CD4-positive, CD25-positive, alpha-beta regulatory T cell (primary cell): ENCODE measurements around the gene FARSB. TPM values are rescaled to one million over a fixed set of nuclear protein-coding genes. Genes with fewer than 3 reads are reported as not detected.
A peak's percentile ranks its signal among the peaks of the same experiment; 100 is the strongest.
"Not testable (repeated sequence)": the region's sequence is repeated elsewhere in the genome, so short reads cannot be mapped to it uniquely, and the experiment has no call there.

Experiments
- ATAC-seq, 2 donors: fragments of 150-1000 bp; cut with Tn5 transposase; one replicate each; pipeline ENCODE4 v1.10.0; 2021; ENCODE audit warnings: low read depth in 2 of 2, moderate number of reproducible peaks in 2 of 2, moderate library complexity in 1 of 2
- DNase-seq, 3 donors: peaks; one replicate each; pipeline versions ENCODE4 v3.0.0 to v3.0.0-alpha.2; 2012 to 2022; ENCODE audit warnings: mixed read lengths in 1 of 3
- H3K27ac ChIP-seq: one replicate; pipeline ENCODE4 v1.7.0; 2013; ENCODE audit warnings: mild to moderate bottlenecking, low read length; ENCODE audit not compliant: insufficient read depth, poor library complexity, severe bottlenecking
- H3K27me3 ChIP-seq: one replicate; pipeline ENCODE4 v1.7.0; 2013; ENCODE audit warnings: low read length; ENCODE audit not compliant: control insufficient read depth, insufficient read depth
- H3K36me3 ChIP-seq: one replicate; pipeline ENCODE4 v1.7.0; 2013; ENCODE audit warnings: mild to moderate bottlenecking, low read length, moderate library complexity; ENCODE audit not compliant: control insufficient read depth, insufficient read depth
- H3K4me1 ChIP-seq: 2 replicates; pipeline ENCODE4 v1.7.0; 2013; ENCODE audit warnings: mild to moderate bottlenecking, low read length; ENCODE audit not compliant: insufficient read depth, control insufficient read depth, poor library complexity, severe bottlenecking
- H3K4me3 ChIP-seq: one replicate; pipeline ENCODE4 v1.7.0; 2013; ENCODE audit warnings: low read depth, mild to moderate bottlenecking, low read length, moderate library complexity
- H3K9me3 ChIP-seq, 2 experiments: 1 replicate in 1 of 2; 2 replicates in 1 of 2; pipeline ENCODE4 v1.7.0; 2013; ENCODE audit warnings: low read length in 2 of 2, mild to moderate bottlenecking in 1 of 2, moderate library complexity in 1 of 2; ENCODE audit not compliant: control insufficient read depth in 2 of 2
- H3K27ac Mint-ChIP-seq, 3 donors: one replicate each; pipeline ENCODE4 v1.8.0; 2020 to 2022; ENCODE audit warnings: mild to moderate bottlenecking in 3 of 3, mixed read lengths in 3 of 3, moderate library complexity in 2 of 3
- H3K27me3 Mint-ChIP-seq: one replicate; pipeline ENCODE4 v1.8.0; 2022; ENCODE audit warnings: mild to moderate bottlenecking, mixed read lengths
- H3K36me3 Mint-ChIP-seq: one replicate; pipeline ENCODE4 v1.8.0; 2020; ENCODE audit warnings: mixed read lengths
- H3K4me1 Mint-ChIP-seq, 4 donors: one replicate each; pipeline ENCODE4 v1.8.0; 2020 to 2022; ENCODE audit warnings: mixed read lengths in 4 of 4, mild to moderate bottlenecking in 1 of 4
- H3K4me3 Mint-ChIP-seq, 4 donors: one replicate each; pipeline ENCODE4 v1.8.0; 2020 to 2022; ENCODE audit warnings: mild to moderate bottlenecking in 4 of 4, mixed read lengths in 4 of 4, moderate library complexity in 3 of 4
- H3K9me3 Mint-ChIP-seq, 7 donors: one replicate each; pipeline ENCODE4 v1.8.0; 2020 to 2022; ENCODE audit warnings: mixed read lengths in 7 of 7, mild to moderate bottlenecking in 3 of 7, moderate library complexity in 2 of 7
- polyA plus RNA-seq, 4 donors: library from polyadenylated mRNA; unstranded; fragments of 300-500 nt; fragmentation: Illumina TruSeq; gene quantifications; one replicate each; pipeline ENCODE4 v1.2.3, GENCODE V29; 2021
- total RNA-seq: library from RNA; stranded (reverse); gene quantifications from one replicate; pipeline ENCODE4 v1.2.3, GENCODE V29; 2022

The FARSB gene
- total RNA-seq (10.8 TPM), polyA plus RNA-seq (10 to 100 TPM; 22.3 to 26.2 (median 25.5) TPM)

DNA sequence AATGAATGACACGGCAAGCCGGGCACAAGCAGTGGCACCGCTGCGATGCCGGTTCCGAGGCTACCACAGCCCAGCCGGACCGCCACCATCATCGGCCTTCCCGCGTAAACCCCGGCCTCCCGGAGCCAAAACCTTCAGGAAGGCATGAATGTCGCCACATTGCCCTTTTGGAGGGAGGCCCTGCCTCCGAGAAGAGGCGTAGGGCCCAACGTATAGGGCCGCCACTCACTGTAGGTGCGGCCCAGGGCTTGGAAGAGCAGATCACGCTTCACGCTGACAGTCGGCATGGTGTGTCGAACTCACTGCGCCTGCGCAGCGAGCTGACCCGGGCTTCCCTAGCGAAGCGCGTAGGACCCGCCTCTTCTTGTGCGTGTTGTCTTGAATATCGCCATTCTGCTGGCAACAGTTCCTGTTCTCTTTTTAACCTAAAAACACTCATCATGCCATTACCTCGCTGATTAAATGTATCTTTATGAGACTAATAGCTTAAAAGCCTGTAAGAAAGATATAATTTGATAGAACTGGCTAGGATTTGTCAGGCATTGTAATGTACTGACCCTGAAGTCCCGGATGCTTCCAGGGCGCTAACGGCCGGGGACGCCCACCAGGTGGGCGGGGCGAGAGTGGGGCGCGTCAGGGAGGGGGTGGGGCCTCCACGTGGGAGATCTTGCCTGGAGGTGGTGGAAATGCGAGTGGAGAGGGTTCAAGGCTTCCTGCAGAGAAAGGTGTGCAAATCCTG, at the start of gene FARSB:
FARSB (minus strand) TSS at position 306 of the 739 bp plus-strand sequence; CDS start at position 287, 19 bp downstream.
- Histone ChIP-seq H3K4me3 (peak within 1 kb of the TSS; percentile 95), H3K9me3 (no peaks in the 10 kb centered on the region), H3K4me1 (peaks cover 43% of the 10 kb centered on the region), H3K27ac (peak within 1 kb of the TSS; percentile 98), H3K27me3 (no peaks in the 10 kb centered on the region), H3K36me3 (no peaks in the 10 kb centered on the region)
- peak; percentile 91 for ATAC-seq
- DNase-seq: peak; percentile 93 to 97 (median 97)
- H3K9me3 Mint-ChIP-seq: no peaks in the 10 kb centered on the region
- peaks cover 5% of the 10 kb centered on the region for H3K36me3 Mint-ChIP-seq
- H3K4me1 Mint-ChIP-seq: peaks cover 20 to 54% (median 38%) of the 10 kb centered on the region in 4 donors
- peak within 1 kb of the TSS; percentile 98 to 99 (median 99) for H3K4me3 Mint-ChIP-seq
- peak within 1 kb of the TSS; percentile 98 to 100 (median 99) for H3K27ac Mint-ChIP-seq
- H3K27me3 Mint-ChIP-seq: no peaks in the 10 kb centered on the region

DNA sequence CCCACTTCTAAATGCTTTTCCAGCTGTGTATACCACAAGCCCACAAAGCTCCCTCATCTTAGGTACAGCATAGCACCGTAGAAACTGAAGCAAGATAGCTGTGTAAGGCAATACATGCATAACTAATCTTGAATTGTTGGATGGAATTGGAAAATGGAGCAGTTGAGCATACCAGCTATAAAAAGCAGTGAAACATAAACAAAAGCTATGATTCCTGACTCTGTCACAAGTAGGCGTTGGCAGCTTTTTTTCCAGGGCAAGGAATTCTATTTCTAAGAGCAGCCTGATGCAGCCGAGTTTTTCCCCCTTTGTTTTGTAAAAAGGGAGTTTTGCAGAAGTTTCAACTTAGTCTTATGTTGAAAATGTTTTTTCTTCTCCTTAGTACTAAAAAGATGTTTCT, 48.0 kb upstream of the FARSB start:
- no peaks in the 10 kb centered on the region for H3K9me3 ChIP-seq
- H3K27me3 ChIP-seq: peaks cover 20% of the 10 kb centered on the region
- Mint-ChIP-seq H3K27ac (no peak overlapping the region), H3K36me3 (no peaks in the 10 kb centered on the region), H3K4me1 (peaks cover 0 to 6% (median 5%) of the 10 kb centered on the region in 4 donors), H3K9me3 (peaks cover 0 to 1% (median 0%) of the 10 kb centered on the region in 7 donors), H3K4me3 (no peak overlapping the region), H3K27me3 (peaks cover 57% of the 10 kb centered on the region)
- no peak overlapping the region for H3K27ac ChIP-seq
- DNase-seq (no peak), ATAC-seq (no peak)
- H3K4me1 ChIP-seq: peaks cover 4% of the 10 kb centered on the region
- no peak overlapping the region for H3K4me3 ChIP-seq
- no peaks in the 10 kb centered on the region for H3K36me3 ChIP-seq

DNA sequence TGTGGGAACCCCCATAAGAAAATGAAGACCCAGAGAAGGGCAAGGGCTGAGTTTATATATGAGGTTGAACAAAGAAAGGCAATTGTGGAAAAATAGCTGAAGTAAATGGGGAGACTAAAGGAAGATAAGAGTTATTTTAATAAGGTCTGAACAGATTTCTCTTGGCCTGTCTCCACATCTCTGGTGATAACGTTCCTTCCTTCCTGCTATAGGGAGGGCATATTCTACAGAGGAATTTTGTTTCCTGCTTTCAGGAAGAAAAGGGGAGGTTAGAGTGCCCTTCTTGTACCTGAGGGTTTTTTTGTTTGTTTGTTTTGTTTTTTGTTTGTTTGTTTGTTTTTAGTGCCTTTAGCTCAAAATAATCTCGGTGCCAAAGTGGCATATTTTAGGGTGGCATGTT, 47.2 kb upstream of the FARSB start:
- Mint-ChIP-seq H3K36me3 (no peaks in the 10 kb centered on the region), H3K4me1 (peaks cover 0 to 6% (median 5%) of the 10 kb centered on the region in 4 donors), H3K9me3 (peaks cover 0 to 1% (median 0%) of the 10 kb centered on the region in 7 donors), H3K27me3 (peaks cover 58% of the 10 kb centered on the region), H3K27ac (no peak overlapping the region), H3K4me3 (no peak overlapping the region)
- Histone ChIP-seq H3K27ac (no peak overlapping the region), H3K27me3 (peaks cover 20% of the 10 kb centered on the region), H3K4me3 (no peak overlapping the region), H3K9me3 (no peaks in the 10 kb centered on the region), H3K4me1 (peaks cover 4% of the 10 kb centered on the region), H3K36me3 (no peaks in the 10 kb centered on the region)
- no peak for DNase-seq
- no peak for ATAC-seq

DNA sequence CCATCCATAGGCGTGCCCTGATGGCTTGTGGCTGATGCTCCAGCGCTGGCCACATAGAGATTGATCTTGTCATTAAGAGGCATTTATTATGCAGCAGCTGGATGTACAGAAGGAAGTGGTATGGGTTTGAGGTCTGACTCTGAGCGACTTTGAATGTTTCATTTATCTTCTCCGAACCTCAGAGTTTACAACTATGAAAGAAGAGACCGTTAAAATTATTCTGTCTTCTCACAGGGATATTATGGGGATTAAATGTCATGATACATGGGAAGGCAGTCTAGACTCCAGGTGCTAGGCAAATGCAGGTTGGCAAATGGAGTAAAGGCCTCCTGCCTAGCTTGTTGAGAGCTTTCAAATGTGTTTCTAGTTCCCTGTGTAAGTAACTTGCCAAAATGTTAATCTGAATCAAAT, 45.8 kb upstream of the FARSB start:
- H3K4me1 ChIP-seq: peaks cover 4% of the 10 kb centered on the region
- H3K36me3 Mint-ChIP-seq: no peaks in the 10 kb centered on the region
- H3K27me3 ChIP-seq: peaks cover 20% of the 10 kb centered on the region
- H3K4me3 ChIP-seq: no peak overlapping the region
- peak in 1 of 2 donors; percentile 39 for ATAC-seq
- no peak overlapping the region for H3K27ac Mint-ChIP-seq
- no peak overlapping the region for H3K27ac ChIP-seq
- peak in 2 of 3 donors; percentile 11 to 38 for DNase-seq
- no peaks in the 10 kb centered on the region for H3K36me3 ChIP-seq
- H3K27me3 Mint-ChIP-seq: peaks cover 56% of the 10 kb centered on the region
- H3K4me1 Mint-ChIP-seq: peaks cover 0 to 6% (median 5%) of the 10 kb centered on the region in 4 donors
- H3K9me3 Mint-ChIP-seq: peaks cover 0 to 1% (median 0%) of the 10 kb centered on the region in 7 donors
- H3K9me3 ChIP-seq: no peaks in the 10 kb centered on the region
- no peak overlapping the region for H3K4me3 Mint-ChIP-seq

DNA sequence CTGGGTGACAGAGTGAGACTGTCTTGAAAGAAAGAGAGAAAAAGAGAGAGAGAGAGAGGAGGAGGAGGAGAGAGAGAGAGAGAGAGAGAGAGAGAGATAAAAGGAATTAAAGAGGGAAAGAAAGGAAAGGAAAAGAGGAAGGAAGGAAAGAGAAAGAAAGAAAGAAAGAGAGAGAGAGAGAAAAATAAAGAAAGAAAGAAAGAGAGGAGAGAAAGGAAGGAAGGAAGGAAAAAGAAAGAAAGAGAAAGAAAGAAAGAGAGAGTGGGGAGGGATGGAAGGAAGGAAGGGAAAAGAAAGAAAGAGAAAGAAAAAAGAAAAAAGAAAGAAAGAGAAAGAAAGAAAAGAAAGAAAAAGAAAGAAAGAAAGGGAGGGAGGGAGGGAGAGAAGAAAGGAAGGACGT, 45.3 kb upstream of the FARSB start:
- peaks cover 56% of the 10 kb centered on the region for H3K27me3 Mint-ChIP-seq
- Histone ChIP-seq H3K27ac (no peak overlapping the region), H3K4me1 (peaks cover 4% of the 10 kb centered on the region), H3K4me3 (no peak overlapping the region), H3K9me3 (no peaks in the 10 kb centered on the region), H3K27me3 (peaks cover 20% of the 10 kb centered on the region), H3K36me3 (no peaks in the 10 kb centered on the region)
- ATAC-seq: no peak
- no peaks in the 10 kb centered on the region for H3K36me3 Mint-ChIP-seq
- DNase-seq: no peak
- peaks cover 0 to 6% (median 5%) of the 10 kb centered on the region in 4 donors for H3K4me1 Mint-ChIP-seq
- no peak overlapping the region for H3K4me3 Mint-ChIP-seq
- H3K27ac Mint-ChIP-seq: no peak overlapping the region
- H3K9me3 Mint-ChIP-seq: peaks cover 0 to 1% (median 0%) of the 10 kb centered on the region in 7 donors

DNA sequence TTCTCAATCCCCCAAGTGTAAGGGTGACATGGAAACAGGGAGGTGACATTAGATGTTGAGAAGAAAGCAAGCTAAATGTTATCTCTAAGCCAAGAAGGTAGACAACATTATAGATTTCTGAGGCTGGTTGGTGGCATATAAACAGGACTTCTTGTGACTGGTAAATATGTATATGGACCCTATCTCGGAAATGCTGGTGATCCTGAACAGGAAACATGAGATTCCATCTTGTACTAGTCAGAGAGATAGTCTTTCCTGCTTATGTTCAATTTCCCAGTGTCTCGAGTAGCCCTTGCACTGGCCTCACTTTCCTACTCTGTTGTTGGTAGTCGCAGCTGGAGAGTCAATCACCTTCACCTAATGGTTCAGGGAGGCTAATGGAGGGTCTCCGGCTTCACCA, 42.4 kb upstream of the FARSB start:
- no peaks in the 10 kb centered on the region for H3K36me3 Mint-ChIP-seq
- no peak for ATAC-seq

DNA sequence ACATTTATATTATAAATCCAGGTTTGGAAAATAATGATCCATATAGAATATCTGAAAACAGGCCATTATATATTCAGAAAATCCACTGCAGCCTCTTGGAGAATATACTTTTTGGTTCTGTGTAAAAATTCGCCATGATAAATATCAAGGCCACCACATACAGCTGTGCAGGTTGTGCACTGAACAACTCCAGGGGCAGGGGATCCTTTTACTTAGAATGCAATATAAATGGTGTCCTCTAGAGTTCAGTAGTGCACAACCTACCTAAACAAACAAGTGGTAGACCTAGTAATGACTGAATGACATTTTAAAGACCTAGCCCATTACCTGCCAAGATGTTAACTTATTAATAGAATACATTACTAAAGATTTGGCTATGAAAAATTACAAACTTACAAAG, 37.9 kb upstream of the FARSB start:
- Mint-ChIP-seq H3K4me3 (no peak overlapping the region), H3K4me1 (peaks cover 0 to 7% (median 4%) of the 10 kb centered on the region in 4 donors), H3K27me3 (peaks cover 23% of the 10 kb centered on the region), H3K27ac (no peak overlapping the region), H3K9me3 (peaks cover 0 to 3% (median 0%) of the 10 kb centered on the region in 7 donors), H3K36me3 (no peaks in the 10 kb centered on the region)
- Histone ChIP-seq H3K9me3 (no peaks in the 10 kb centered on the region), H3K27ac (no peak overlapping the region), H3K36me3 (no peaks in the 10 kb centered on the region), H3K4me3 (no peak overlapping the region), H3K4me1 (no peaks in the 10 kb centered on the region), H3K27me3 (peaks cover 13% of the 10 kb centered on the region)
- ATAC-seq: no peak
- peak in 1 of 3 donors; percentile 20 for DNase-seq

More for the DNA sequence above, 42.4 kb upstream of the FARSB start:
- Histone ChIP-seq H3K4me1 (peaks cover 4% of the 10 kb centered on the region), H3K9me3 (no peaks in the 10 kb centered on the region), H3K27ac (no peak overlapping the region), H3K36me3 (no peaks in the 10 kb centered on the region), H3K27me3 (peaks cover 13% of the 10 kb centered on the region), H3K4me3 (no peak overlapping the region)
- no peak overlapping the region for H3K4me3 Mint-ChIP-seq
- H3K27me3 Mint-ChIP-seq: peaks cover 35% of the 10 kb centered on the region
- H3K27ac Mint-ChIP-seq: no peak overlapping the region
- H3K4me1 Mint-ChIP-seq: peaks cover 0 to 8% (median 6%) of the 10 kb centered on the region in 4 donors
- no peak for DNase-seq
- peaks cover 0 to 1% (median 0%) of the 10 kb centered on the region in 7 donors for H3K9me3 Mint-ChIP-seq

DNA sequence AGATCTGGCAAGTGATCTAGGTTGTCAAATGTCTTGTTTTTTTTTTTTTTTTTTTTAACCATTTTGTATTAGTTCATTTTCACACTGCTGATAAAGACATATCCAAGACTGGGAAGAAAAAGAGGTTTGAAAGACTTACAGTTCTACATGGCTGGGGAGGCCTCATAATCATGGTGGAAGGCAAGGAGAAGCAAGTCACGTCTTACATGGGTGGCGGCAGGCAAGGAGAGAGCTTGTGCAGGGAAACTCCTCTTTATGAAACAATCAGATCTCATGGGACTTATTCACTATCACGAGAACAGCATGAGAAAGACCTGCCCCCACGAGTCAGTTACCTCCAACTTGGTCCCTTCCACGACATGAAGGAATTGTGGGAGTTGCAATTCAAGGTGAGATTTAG, 37.5 kb upstream of the FARSB start:
- ATAC-seq, H3K9me3 Mint-ChIP-seq, H3K4me3 Mint-ChIP-seq, H3K9me3 ChIP-seq, H3K36me3 ChIP-seq, H3K36me3 Mint-ChIP-seq, DNase-seq, H3K27ac Mint-ChIP-seq, H3K4me3 ChIP-seq, H3K4me1 Mint-ChIP-seq, H3K4me1 ChIP-seq, H3K27ac ChIP-seq: not testable (repeated sequence)
- peaks cover 20% of the 10 kb centered on the region for H3K27me3 Mint-ChIP-seq
- peaks cover 13% of the 10 kb centered on the region for H3K27me3 ChIP-seq
